ENCODE measurements around the gene LRRK1. TPM values are rescaled to one million over a fixed set of nuclear protein-coding genes. Genes with fewer than 3 reads are reported as not detected.
A peak's percentile ranks its signal among the peaks of the same experiment; 100 is the strongest.

LRRK1 gene
- total RNA-seq, 4 donors from 2014 or later, result 52.7 to 107 (median 82.7) TPM

GRCh38 chr15:100983221-100983620 is 64.1 kb downstream of the LRRK1 start:
- no peak for DNase-seq
- Histone ChIP-seq H3K36me3 (no peaks in the 10 kb centered on the region), H3K4me1 (peaks cover 0 to 27% (median 19%) of the 10 kb centered on the region in 4 donors), H3K4me3 (no peak overlapping the region), H3K27ac (no peak overlapping the region), H3K27me3 (no peaks in the 10 kb centered on the region), H3K9me3 (no peaks in the 10 kb centered on the region)
- intact Hi-C loops (cut with DNase I; ENCODE audit: low total_unique reads) (no loop called here), in situ Hi-C loops (cut with MboI; ENCODE audit: low pct_ligation_motif_present in 1 of 4, low pct_unique_long_range_greater_than_20kb in 1 of 4, low sequenced_read_pairs in 3 of 4) (no loop called here)
- TF ChIP-seq CTCF (IDR thresholded peaks at IDR 0.05) (no peak), EP300 (IDR thresholded peaks at IDR 0.05; ENCODE audit: low read depth) (no peak), POLR2A (IDR thresholded peaks at IDR 0.05) (no peak), POLR2AphosphoS5 (IDR thresholded peaks at IDR 0.05) (no peak)
- WGBS, 2 donors (ENCODE audit: low coverage in 1 of 2), result 93% methylated on average over 7 of the region's 7 CpGs; no CpG with 5 or more reads in 1 of the 2 donors

- TF ChIP-seq CTCF (IDR thresholded peaks at IDR 0.05) (no peak), EP300 (IDR thresholded peaks at IDR 0.05; ENCODE audit: low read depth) (no peak), POLR2AphosphoS5 (IDR thresholded peaks at IDR 0.05) (no peak), POLR2A (IDR thresholded peaks at IDR 0.05) (no peak)
- in situ Hi-C loops (cut with MboI; ENCODE audit: low pct_ligation_motif_present in 1 of 4, low pct_unique_long_range_greater_than_20kb in 1 of 4, low sequenced_read_pairs in 3 of 4), result no loop called here
- WGBS, 2 donors (ENCODE audit: low coverage in 1 of 2), result 80% methylated on average over 4 of the region's 4 CpGs; no CpG with 5 or more reads in 1 of the 2 donors
- Histone ChIP-seq H3K4me1 (peaks cover 0 to 27% (median 19%) of the 10 kb centered on the region in 4 donors), H3K27ac (peak overlapping the region; percentile 66 to 82 (median 76)), H3K27me3 (no peaks in the 10 kb centered on the region), H3K4me3 (no peak overlapping the region), H3K36me3 (no peaks in the 10 kb centered on the region), H3K9me3 (no peaks in the 10 kb centered on the region)
- intact Hi-C loops (cut with DNase I; ENCODE audit: low total_unique reads), result no loop called here
- no peak for DNase-seq
These were observed 66.2 kb downstream of the LRRK1 start for GRCh38 chr15:100985401-100985800.

DNA sequence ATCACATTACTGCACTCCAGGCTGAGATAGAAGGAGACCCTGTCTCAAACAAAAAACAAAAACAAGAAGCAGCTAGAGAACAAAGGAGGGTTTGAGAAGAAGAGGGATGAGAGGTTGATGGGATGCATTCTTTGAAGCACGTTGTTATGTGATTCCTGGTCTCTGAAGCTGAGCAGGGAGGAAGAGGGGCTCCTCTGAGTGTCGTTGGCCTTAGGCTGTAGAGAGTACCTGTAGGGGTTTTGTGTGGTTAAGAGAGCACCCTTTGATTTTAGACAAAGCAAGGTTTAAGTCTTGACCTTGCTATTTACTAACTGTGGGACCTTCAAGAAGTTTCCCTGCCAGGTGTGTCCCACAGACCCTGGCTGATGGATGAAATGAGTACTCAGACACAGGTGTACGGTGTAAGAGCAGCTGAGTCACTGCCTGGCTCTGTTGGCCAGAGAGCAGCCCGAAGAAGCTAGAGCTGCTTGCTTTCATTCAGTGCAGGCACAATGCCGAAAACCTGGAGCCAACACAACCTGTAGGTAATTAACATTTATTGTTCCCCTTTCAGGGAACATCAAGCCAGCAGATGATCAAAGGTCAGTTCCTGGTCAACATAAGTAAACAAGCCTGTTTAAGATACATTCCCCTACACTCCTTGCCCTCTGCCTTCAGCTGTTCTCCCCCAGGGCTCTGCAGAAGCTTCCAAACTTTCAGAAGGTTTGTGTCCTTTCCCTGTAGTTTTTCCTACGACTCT is 67.2 kb downstream of the LRRK1 start:
- TF ChIP-seq POLR2AphosphoS5 (IDR thresholded peaks at IDR 0.05), result peak in 1 of 3 donors; percentile 53
- TF ChIP-seq CTCF (IDR thresholded peaks at IDR 0.05), result no peak
- Histone ChIP-seq H3K4me3 (no peak overlapping the region), H3K27me3 (no peaks in the 10 kb centered on the region), H3K9me3 (no peaks in the 10 kb centered on the region), H3K4me1 (peaks cover 0 to 27% (median 19%) of the 10 kb centered on the region in 4 donors), H3K36me3 (no peaks in the 10 kb centered on the region), H3K27ac (peak overlapping the region; percentile 66 to 82 (median 76))
- DNase-seq, result peak; percentile 77
- 48 to 49% methylated on average over 3 to 6 of the region's 6 CpGs for WGBS, 2 donors (ENCODE audit: low coverage in 1 of 2)
- intact Hi-C loops (cut with DNase I; ENCODE audit: low total_unique reads), result no loop called here
- in situ Hi-C loops (cut with MboI; ENCODE audit: low pct_ligation_motif_present in 1 of 4, low pct_unique_long_range_greater_than_20kb in 1 of 4, low sequenced_read_pairs in 3 of 4), result no loop called here

DNA sequence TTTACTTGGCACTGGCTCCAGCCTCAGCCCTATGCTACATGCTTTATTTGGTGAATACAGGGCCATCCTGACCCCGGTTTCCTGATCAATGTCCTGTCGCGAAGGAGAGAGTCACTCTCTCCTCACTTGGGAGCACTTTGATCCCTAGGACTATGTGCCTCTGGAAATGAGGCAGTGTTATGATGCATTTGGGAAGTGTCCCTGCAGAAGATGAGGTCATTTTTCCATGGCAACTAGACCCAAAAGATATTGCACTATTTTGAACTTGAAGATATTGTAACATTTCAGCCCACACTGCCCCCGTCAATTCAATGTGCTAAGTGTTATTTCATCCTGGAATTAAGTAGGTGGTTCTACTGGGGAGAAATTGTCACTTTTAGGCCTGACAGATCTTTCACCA is 68.0 kb downstream of the LRRK1 start:
- TF ChIP-seq POLR2AphosphoS5 (IDR thresholded peaks at IDR 0.05) (peak in 1 of 3 donors; percentile 49), CTCF (IDR thresholded peaks at IDR 0.05) (no peak)
- WGBS, 2 donors (ENCODE audit: low coverage in 1 of 2), result 51 to 60% methylated on average over 2 to 4 of the region's 4 CpGs
- Histone ChIP-seq H3K4me3 (no peak overlapping the region), H3K27me3 (no peaks in the 10 kb centered on the region), H3K36me3 (no peaks in the 10 kb centered on the region), H3K4me1 (peaks cover 0 to 27% (median 19%) of the 10 kb centered on the region in 4 donors), H3K27ac (peak overlapping the region; percentile 66 to 82 (median 76)), H3K9me3 (no peaks in the 10 kb centered on the region)
- intact Hi-C loops (cut with DNase I; ENCODE audit: low total_unique reads) (no loop called here), in situ Hi-C loops (cut with MboI; ENCODE audit: low pct_ligation_motif_present in 1 of 4, low pct_unique_long_range_greater_than_20kb in 1 of 4, low sequenced_read_pairs in 3 of 4) (no loop called here)
- DNase-seq, result no peak

Data from transverse colon (tissue), 4 donors.